GM12878 (cell line): ENCODE measurements around the gene ASTN1.

Source experiments
- CHD1 ChIP-seq: IDR thresholded peaks from 2 replicates; pipeline ENCODE4 v1.6.1; 2012; ENCODE audit warnings: low read depth, low read length, improper control_type of control experiment
- ZNF217 ChIP-seq: fragments of 450-650 bp; IDR thresholded peaks from 2 replicates; pipeline ENCODE4 v1.6.1; 2017; ENCODE audit warnings: antibody characterized with exemption, mild to moderate bottlenecking

- no peak for TF ChIP-seq CHD1
- TF ChIP-seq ZNF217 = no peak
Measured at GRCh38 chr1:176903474-176903873, 261.0 kb downstream of the ASTN1 start.
